ENCODE data around the gene SPCS2.
"Not testable (repeated sequence)": the region's sequence is repeated elsewhere in the genome, so short reads cannot be mapped to it uniquely, and the experiment has no call there.

Gene SPCS2

GRCh38 chr11:74950374-74950969 is 1.4 kb downstream of the SPCS2 start:
- no peak for DNase-seq

GRCh38 chr11:74951226-74951625 is 2.2 kb downstream of the SPCS2 start:
- no peak for DNase-seq

- no peak for DNase-seq
Measured at GRCh38 chr11:74952752-74953151, 3.7 kb downstream of the SPCS2 start.

GRCh38 chr11:74953451-74953850 is 4.4 kb downstream of the SPCS2 start:
- no peak for DNase-seq

- DNase-seq = no peak
Measured at GRCh38 chr11:74954199-74954598, 5.1 kb downstream of the SPCS2 start.

- DNase-seq = no peak
Measured at GRCh38 chr11:74956397-74957015, 7.4 kb downstream of the SPCS2 start.

GRCh38 chr11:74957937-74958629 is 9.0 kb downstream of the SPCS2 start:
- no peak for DNase-seq

- not testable (repeated sequence) for DNase-seq
Measured at GRCh38 chr11:74960128-74960527, 11.1 kb downstream of the SPCS2 start.

- no peak for DNase-seq
Measured at GRCh38 chr11:74966651-74967050, 17.6 kb downstream of the SPCS2 start.

GRCh38 chr11:74970852-74971395 is 21.9 kb downstream of the SPCS2 start:
- no peak for DNase-seq

- no peak for DNase-seq
Measured at GRCh38 chr11:74971424-74971823, 22.4 kb downstream of the SPCS2 start.

GRCh38 chr11:74978041-74978440 is 29.0 kb downstream of the SPCS2 start:
- DNase-seq = no peak

- no peak for DNase-seq
Measured at GRCh38 chr11:74980634-74981033, 31.6 kb downstream of the SPCS2 start.

GRCh38 chr11:74981888-74982287 is 32.8 kb downstream of the SPCS2 start:
- no peak for DNase-seq

GRCh38 chr11:74984070-74984469 is 35.0 kb downstream of the SPCS2 start:
- no peak for DNase-seq

- DNase-seq = no peak
Measured at GRCh38 chr11:74984730-74985129, 35.7 kb downstream of the SPCS2 start.

- peak; percentile 80 to 86 for DNase-seq
Measured at GRCh38 chr11:74988541-74989259, 39.6 kb downstream of the SPCS2 start, which contains the start of gene NEU3. Gene NEU3, plus strand, starts transcription at chr11:74988933. Its CDS starts 128 bp downstream, at chr11:74989061.

- DNase-seq = no peak
Measured at GRCh38 chr11:74989260-74989638, 40.2 kb downstream of the SPCS2 start.

- not testable (repeated sequence) for DNase-seq
Measured at GRCh38 chr11:74990150-74990549, 41.1 kb downstream of the SPCS2 start.

GRCh38 chr11:74990941-74991340 is 41.9 kb downstream of the SPCS2 start:
- DNase-seq = no peak

GRCh38 chr11:74992852-74993251 is 43.8 kb downstream of the SPCS2 start:
- DNase-seq = no peak

- no peak for DNase-seq
Measured at GRCh38 chr11:75000975-75001354, 51.9 kb downstream of the SPCS2 start.

- DNase-seq = no peak
Measured at GRCh38 chr11:75001686-75002085, 52.6 kb downstream of the SPCS2 start.

Measured in NCI-H2081 (cell line).